Ovary (tissue), 3 donors: Measurements from ENCODE around the gene CFAP73.

Experiments used
- CTCF ChIP-seq, 3 donors: fragments of 450-650 bp in 2 of 3; fragments of 200-600 bp in 1 of 3; IDR thresholded peaks; one replicate each; pipeline versions ENCODE4 v1.5.1 to v1.8.0; 2016 to 2022; ENCODE audit warnings: antibody characterized with exemption in 3 of 3, mild to moderate bottlenecking in 1 of 3
- EP300 ChIP-seq: sonication (generic); formaldehyde crosslinking; IDR thresholded peaks from one replicate; pipeline ENCODE4 v1.6.1; 2017; ENCODE audit warnings: antibody characterized with exemption
- POLR2A ChIP-seq: fragments of 450-650 bp; IDR thresholded peaks from one replicate; pipeline ENCODE4 v1.6.1; 2017; ENCODE audit warnings: antibody characterized with exemption, mild to moderate bottlenecking, moderate library complexity
- donor health status: DM: no; HTN: no; CAD: no.

- TF ChIP-seq CTCF (IDR thresholded peaks at IDR 0.05) (no peak), POLR2A (no peak), EP300 (no peak)
Observed at GRCh38 chr12:113134071-113134470, 15.5 kb upstream of the CFAP73 start.
